Osteocyte (in vitro differentiated cells): ENCODE results near the gene TNPO1. TPM values are rescaled to one million over a fixed set of nuclear protein-coding genes. Genes with fewer than 3 reads are reported as not detected.

Experiments used
- DNase-seq: peaks from one replicate; pipeline ENCODE4 v3.0.0; 2021; ENCODE audit warnings: mixed read lengths; ENCODE audit not compliant: unreplicated experiment; ENCODE audit errors: extremely low spot score
- H3K27ac Mint-ChIP-seq: one replicate; pipeline ENCODE4 v1.8.0; 2021; ENCODE audit warnings: mild to moderate bottlenecking, mixed read lengths; ENCODE audit not compliant: unreplicated experiment
- H3K27me3 Mint-ChIP-seq: one replicate; pipeline ENCODE4 v1.8.0; 2021; ENCODE audit warnings: mixed read lengths; ENCODE audit not compliant: unreplicated experiment
- H3K36me3 Mint-ChIP-seq: one replicate; pipeline ENCODE4 v1.8.0; 2021; ENCODE audit warnings: mixed read lengths; ENCODE audit not compliant: unreplicated experiment
- H3K4me1 Mint-ChIP-seq: one replicate; pipeline ENCODE4 v1.8.0; 2021; ENCODE audit warnings: mixed read lengths; ENCODE audit not compliant: unreplicated experiment
- H3K4me3 Mint-ChIP-seq: one replicate; pipeline ENCODE4 v1.8.0; 2021; ENCODE audit warnings: mild to moderate bottlenecking, moderate library complexity, mixed read lengths; ENCODE audit not compliant: unreplicated experiment
- H3K9me3 Mint-ChIP-seq: one replicate; pipeline ENCODE4 v1.8.0; 2021; ENCODE audit warnings: mixed read lengths; ENCODE audit not compliant: unreplicated experiment
- total RNA-seq: library from RNA; stranded (reverse); gene quantifications from 2 replicates; pipeline ENCODE4 v1.2.1, GENCODE V29; 2021
- TF ChIP-seq, protein P1 (sequence below): fragments of 200-600 bp; sonication (generic); IDR thresholded peaks from 2 replicates; pipeline ENCODE4 v1.5.0; 2021; ENCODE audit warnings: antibody characterized with exemption, mild to moderate bottlenecking, moderate library complexity

Gene TNPO1
- total RNA-seq, 1 donor from 2014 or later: 160 TPM

DNA sequence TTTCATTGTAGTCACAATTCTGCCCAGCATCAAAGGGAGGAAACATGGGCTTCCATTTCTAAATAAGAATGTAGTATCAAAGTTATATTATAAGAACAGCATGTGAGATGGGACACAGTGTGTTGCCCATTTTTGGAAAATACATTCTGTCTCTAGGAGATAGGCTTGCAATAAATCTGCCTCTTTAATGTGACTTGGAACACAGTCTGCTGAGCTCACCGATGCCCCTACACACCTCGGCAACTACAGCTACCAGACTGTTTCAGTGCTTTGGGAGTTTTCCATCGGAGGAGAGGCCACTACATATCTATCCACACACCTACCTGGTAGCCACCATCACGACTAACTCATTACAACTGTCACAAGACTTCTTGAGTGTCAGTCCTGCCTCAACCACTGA lies 120.4 kb downstream of the TNPO1 start:
- Mint-ChIP-seq H3K36me3 (no peaks in the 10 kb centered on the region), H3K27ac (no peak overlapping the region), H3K4me1 (peaks cover 13% of the 10 kb centered on the region), H3K4me3 (no peak overlapping the region), H3K27me3 (no peaks in the 10 kb centered on the region), H3K9me3 (no peaks in the 10 kb centered on the region)
- no peak for DNase-seq
- TF ChIP-seq, protein P1, sequence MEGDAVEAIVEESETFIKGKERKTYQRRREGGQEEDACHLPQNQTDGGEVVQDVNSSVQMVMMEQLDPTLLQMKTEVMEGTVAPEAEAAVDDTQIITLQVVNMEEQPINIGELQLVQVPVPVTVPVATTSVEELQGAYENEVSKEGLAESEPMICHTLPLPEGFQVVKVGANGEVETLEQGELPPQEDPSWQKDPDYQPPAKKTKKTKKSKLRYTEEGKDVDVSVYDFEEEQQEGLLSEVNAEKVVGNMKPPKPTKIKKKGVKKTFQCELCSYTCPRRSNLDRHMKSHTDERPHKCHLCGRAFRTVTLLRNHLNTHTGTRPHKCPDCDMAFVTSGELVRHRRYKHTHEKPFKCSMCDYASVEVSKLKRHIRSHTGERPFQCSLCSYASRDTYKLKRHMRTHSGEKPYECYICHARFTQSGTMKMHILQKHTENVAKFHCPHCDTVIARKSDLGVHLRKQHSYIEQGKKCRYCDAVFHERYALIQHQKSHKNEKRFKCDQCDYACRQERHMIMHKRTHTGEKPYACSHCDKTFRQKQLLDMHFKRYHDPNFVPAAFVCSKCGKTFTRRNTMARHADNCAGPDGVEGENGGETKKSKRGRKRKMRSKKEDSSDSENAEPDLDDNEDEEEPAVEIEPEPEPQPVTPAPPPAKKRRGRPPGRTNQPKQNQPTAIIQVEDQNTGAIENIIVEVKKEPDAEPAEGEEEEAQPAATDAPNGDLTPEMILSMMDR: no peak

DNA sequence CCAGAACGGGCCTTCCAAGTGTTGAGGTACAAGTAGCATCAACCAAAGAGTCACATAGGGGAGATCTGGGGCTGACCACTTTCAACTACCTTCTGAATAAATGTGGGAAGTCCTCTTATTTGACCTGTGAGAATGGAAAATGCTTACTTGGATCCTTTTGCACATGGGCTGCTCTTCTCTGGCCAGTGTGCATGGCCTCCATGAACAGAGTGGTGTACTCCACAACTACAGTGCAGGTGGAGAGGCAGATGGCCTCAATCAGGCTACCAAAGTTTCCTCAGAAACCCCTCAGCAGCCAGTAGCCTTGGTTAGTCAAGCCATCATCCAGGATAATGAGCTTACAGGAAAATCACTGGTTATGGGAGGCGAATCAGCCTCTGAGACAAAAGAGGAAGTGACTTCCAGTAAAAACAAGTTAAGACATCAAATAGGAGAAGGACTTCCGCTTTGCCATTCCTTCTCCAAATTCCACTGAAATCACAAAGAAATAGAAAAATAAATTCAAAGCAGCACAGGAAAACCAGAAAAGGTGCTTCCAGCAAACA lies 121.1 kb downstream of the TNPO1 start:
- TF ChIP-seq, protein P1: no peak
- H3K9me3 Mint-ChIP-seq: no peaks in the 10 kb centered on the region
- no peaks in the 10 kb centered on the region for H3K27me3 Mint-ChIP-seq
- H3K4me1 Mint-ChIP-seq: peaks cover 13% of the 10 kb centered on the region
- no peak overlapping the region for H3K27ac Mint-ChIP-seq
- H3K4me3 Mint-ChIP-seq: no peak overlapping the region
- no peak for DNase-seq
- no peaks in the 10 kb centered on the region for H3K36me3 Mint-ChIP-seq

DNA sequence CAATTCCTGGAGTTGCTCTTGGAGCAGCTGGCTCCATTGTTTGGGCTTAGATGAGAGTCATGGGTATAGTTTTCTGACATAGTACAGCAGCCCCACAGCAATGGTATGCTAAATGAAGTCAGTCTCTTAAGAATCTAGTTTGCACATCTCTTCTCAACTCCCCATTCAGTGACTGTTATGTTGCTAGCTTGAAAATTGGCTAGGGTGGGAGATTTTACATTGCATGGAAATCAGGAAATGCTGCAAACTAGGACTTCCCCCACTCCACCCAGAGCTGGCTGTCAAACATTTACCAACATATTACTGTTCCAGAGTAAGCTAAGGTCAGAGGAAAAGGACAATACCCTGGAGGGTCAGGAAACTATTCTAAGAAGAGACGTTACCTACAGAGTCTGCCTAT lies 121.7 kb downstream of the TNPO1 start:
- no peaks in the 10 kb centered on the region for H3K36me3 Mint-ChIP-seq
- H3K27me3 Mint-ChIP-seq: no peaks in the 10 kb centered on the region
- H3K4me1 Mint-ChIP-seq: peaks cover 13% of the 10 kb centered on the region
- no peak overlapping the region for H3K4me3 Mint-ChIP-seq
- H3K9me3 Mint-ChIP-seq: no peaks in the 10 kb centered on the region
- no peak overlapping the region for H3K27ac Mint-ChIP-seq
- DNase-seq: no peak
- TF ChIP-seq, protein P1: no peak

DNA sequence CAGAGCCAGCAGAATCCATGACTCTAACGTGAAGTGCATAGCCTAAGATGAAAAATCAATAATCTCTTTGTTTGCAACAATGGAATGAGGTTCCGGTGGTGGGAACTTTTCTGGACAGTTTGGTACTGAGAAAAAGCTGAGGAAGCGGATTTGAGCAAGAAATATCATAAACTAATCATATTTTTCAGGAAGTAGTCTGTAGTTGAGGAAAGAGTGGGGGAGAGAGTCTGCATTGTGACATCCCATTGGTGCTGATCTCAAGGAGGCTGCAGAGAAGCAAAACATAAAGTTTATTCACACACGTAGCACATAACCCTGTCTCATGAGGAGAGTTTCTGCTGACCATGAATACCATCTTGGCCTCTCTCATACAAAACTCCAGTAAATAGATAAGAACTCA lies 123.6 kb downstream of the TNPO1 start:
- Mint-ChIP-seq H3K27me3 (no peaks in the 10 kb centered on the region), H3K4me3 (no peak overlapping the region), H3K4me1 (peaks cover 18% of the 10 kb centered on the region), H3K9me3 (no peaks in the 10 kb centered on the region), H3K27ac (no peak overlapping the region), H3K36me3 (no peaks in the 10 kb centered on the region)
- TF ChIP-seq, protein P1: no peak
- no peak for DNase-seq

DNA sequence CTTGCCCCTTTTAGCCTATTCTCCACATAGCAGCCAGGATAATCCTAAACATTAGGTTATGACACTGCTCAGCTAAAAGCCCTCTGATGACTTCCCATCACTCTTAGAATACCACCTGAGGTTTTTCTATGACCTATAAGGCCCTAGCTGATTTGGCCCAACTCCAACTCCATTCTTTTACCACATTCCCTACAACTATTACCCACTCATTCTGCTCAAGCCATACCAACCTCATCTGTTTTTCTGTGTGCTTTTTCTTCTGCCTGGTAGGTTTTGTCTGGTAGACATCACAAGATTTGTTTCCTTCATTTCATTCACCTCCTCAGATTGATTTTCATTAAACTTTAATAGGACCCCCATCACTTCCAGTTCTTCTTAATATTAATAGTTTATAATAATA lies 126.8 kb downstream of the TNPO1 start:
- no peak overlapping the region for H3K27ac Mint-ChIP-seq
- H3K36me3 Mint-ChIP-seq: no peaks in the 10 kb centered on the region
- no peaks in the 10 kb centered on the region for H3K9me3 Mint-ChIP-seq
- DNase-seq: no peak
- peaks cover 12% of the 10 kb centered on the region for H3K4me1 Mint-ChIP-seq
- H3K4me3 Mint-ChIP-seq: no peak overlapping the region
- TF ChIP-seq, protein P1: no peak
- H3K27me3 Mint-ChIP-seq: no peaks in the 10 kb centered on the region
